H1 (cell line): ENCODE data around the gene PLXND1. TPM values are rescaled to one million over a fixed set of nuclear protein-coding genes. Genes with fewer than 3 reads are reported as not detected.

Experiments used
- KDM5A ChIP-seq: fragments of 200-600 bp; IDR thresholded peaks from 2 replicates; pipeline ENCODE4 v1.7.1; 2012; ENCODE audit warnings: mild to moderate bottlenecking, low read length, inconsistent platforms, mixed read lengths
- polyA plus RNA-seq, 7 experiments: library from polyadenylated mRNA; depleted of rRNA in 3 of 7; stranded (reverse) in 5 of 7; unstranded in 2 of 7; fragments of >200 nt in 5 of 7; fragments of 200-250 nt in 2 of 7; gene quantifications; 1 replicate in 5 of 7; 2 replicates in 1 of 7; 4 replicates in 1 of 7; pipeline versions ENCODE4 v1.2.1 to v1.2.3, GENCODE V29; 2011 to 2013; ENCODE audit warnings: missing spikeins in 2 of 7, mixed read lengths in 2 of 7
- total RNA-seq: library from RNA; stranded (reverse); fragmentation: NEBNext Ultra II Directional; extraction: Animal tissue kit (Norgen Biotek cat#: 25700); gene quantifications from 2 replicates; pipeline ENCODE4 v1.2.1, GENCODE V29; 2021

The PLXND1 gene
- total and polyA plus RNA-seq, 2 of the 8 experiments (the other 6 are each of a cell fraction or from before 2014, with no cell fraction given): 17.7 to 66.4 TPM

DNA sequence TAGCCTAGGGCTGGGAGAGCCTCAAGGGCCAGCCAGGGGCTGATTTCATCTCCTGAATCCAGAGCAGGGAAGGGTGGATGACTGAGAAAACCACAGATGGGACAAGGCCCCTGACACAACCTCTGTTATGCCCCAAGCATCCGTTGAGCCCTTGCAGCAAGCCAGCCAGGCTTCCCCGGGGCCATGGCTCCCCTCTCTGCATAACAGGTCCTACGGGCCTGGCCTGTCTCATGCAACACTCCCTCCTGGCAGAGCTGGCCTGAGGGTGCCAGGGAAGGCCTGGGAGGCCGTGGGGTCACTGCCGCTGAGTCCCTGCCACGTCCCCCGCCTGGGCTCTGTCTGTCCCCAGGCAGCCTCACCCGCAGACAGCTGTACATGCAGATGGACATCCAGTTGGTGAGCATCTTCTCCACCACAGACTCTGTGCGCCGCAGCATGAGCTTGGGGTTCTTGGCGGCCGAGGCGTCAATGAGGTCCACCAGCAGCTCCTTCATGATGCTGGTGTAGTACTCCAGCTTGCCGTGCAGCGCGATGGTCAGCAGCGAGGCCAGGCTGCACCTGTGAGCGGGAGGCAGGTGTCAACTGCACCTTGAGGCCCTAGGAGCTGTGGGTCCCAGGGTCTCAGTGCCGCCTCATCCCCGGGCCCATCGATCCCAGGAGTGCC is 41.4 kb downstream of the PLXND1 start (continued):
- no peak for TF ChIP-seq KDM5A
